ENCODE results near the gene KRT85.

KRT85 gene

DNA sequence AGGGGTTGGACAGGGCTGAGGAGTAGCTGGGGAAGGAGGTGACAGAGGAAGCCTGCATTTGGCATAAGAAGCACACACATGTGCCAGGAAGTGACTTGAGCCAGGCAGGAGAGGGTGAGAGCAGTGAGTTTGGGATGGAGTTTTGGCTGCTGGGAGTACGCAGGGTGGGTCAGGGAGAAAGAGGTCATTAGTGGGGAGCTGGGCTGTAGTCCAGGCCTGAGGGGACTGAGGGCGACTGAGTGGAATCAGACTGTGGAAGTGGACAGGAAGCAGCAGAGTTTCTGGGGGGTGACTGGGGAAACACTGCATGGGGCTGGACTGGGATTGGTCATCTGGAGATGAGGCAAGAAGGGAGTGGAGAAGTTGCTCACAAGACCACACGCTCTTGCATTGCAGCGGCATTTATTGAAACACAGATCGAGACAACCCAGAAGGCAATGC, 7.6 kb downstream of the KRT85 start:
- Histone ChIP-seq H3K4me3 (no peak overlapping the region), H3K36me3 (ENCODE audit: insufficient read depth, low read length) (no peaks in the 10 kb centered on the region), H3K27ac (no peak overlapping the region), H3K9me3 (ENCODE audit: low read depth, low read length) (no peaks in the 10 kb centered on the region), H3K9ac (ENCODE audit: insufficient read length) (no peak overlapping the region)
- no peak for DNase-seq (ENCODE audit: low read depth, low spot score)
- TF ChIP-seq EZH2 (IDR thresholded peaks at IDR 0.05): no peak
- TF ChIP-seq POLR2AphosphoS5 (IDR thresholded peaks at IDR 0.05; ENCODE audit: borderline replicate concordance, low read depth, low read length): no peak
- TF ChIP-seq FOXP2 (optimal IDR thresholded peaks at IDR 0.05; ENCODE audit: control extremely low read depth, extremely low read length, insufficient read depth): no peak

DNA sequence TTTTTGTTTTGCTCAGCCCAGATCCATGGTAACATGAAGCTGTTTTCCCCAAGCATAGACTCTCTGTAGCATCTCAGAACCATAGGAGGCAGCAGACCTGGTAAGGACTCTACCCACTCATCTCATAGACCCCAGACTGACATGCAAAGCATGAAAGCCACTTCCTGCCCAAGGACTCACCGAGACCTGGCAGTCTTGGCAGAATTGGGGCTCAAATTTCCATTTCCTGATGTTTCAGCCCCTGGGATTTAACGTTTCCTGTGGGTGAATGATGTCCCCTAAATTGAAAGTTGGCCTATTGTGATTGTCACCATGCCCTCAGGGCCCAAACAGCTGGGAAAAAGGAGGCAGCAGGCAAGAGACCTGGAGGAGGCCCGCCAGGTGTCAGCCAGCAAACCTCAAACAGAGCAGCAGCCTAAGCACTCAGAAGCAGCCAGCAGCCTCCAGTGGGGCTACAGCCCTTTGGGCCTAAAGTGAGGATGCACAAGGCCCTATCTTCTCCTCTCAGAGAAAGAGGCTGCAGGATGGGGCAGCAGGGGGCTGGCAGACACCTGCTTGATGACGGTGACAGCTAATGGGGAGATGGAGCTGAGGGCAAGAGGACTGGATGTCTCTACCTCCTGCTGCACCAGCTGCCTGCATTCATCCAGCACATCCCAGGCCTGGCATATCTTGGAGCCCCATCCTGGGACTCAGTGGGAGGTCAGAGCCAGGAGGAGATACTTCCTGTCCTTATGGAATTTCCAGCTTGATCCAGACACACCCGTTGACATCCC, 8.5 kb downstream of the KRT85 start:
- no peaks in the 10 kb centered on the region for H3K9me3 ChIP-seq (ENCODE audit: low read depth, low read length)
- H3K36me3 ChIP-seq (ENCODE audit: insufficient read depth, low read length): no peaks in the 10 kb centered on the region
- TF ChIP-seq POLR2AphosphoS5 (IDR thresholded peaks at IDR 0.05; ENCODE audit: borderline replicate concordance, low read depth, low read length) (no peak), FOXP2 (optimal IDR thresholded peaks at IDR 0.05; ENCODE audit: control extremely low read depth, extremely low read length, insufficient read depth) (no peak), EZH2 (IDR thresholded peaks at IDR 0.05) (no peak)
- no peak for DNase-seq (ENCODE audit: low read depth, low spot score)
- no peak overlapping the region for H3K27ac ChIP-seq
- H3K9ac ChIP-seq (ENCODE audit: insufficient read length): no peak overlapping the region
- H3K4me3 ChIP-seq: no peak overlapping the region

DNA sequence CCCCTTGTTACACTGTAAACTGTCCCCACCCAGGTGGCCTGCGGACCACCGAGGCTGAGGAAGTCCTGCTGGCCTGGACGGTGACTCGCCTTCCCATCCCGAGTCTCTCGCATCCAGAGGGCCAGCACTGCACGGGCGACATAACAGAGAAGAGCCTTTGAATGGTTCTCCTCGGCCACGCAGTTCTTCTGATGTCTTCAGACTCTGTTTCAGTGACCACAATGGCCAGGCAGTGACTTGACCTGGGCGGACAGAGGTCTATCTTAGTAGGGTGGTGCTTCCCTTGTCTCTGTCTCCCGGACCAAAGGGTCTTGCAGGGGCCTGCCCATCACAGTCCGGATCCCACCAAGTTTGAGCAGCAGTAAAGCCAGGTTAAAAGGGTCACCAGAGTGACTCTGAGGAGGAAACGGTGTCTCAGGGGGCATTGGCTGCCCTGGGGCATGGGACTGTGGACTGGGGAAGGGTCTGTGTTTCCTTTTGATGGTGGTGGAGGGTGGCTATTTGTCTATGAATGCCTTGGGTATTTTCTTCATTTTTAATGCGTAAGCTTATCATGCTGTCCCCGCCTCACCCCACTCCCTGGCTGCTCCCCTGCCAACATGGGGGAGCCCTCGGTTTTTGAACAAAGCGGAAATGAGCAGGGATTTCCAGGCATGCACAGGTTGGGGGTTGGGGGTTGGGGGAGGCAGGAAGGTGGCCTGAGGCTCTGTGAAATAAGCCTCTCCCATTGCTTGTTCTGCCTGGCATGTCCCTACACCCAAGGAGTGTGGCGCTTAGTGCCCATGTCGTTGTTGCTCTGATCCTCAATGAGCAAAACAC, 10.3 kb downstream of the KRT85 start:
- DNase-seq (ENCODE audit: low read depth, low spot score): no peak
- TF ChIP-seq FOXP2 (optimal IDR thresholded peaks at IDR 0.05; ENCODE audit: control extremely low read depth, extremely low read length, insufficient read depth) (no peak), POLR2AphosphoS5 (IDR thresholded peaks at IDR 0.05; ENCODE audit: borderline replicate concordance, low read depth, low read length) (no peak), EZH2 (IDR thresholded peaks at IDR 0.05) (no peak)
- H3K27ac ChIP-seq: no peak overlapping the region

DNA sequence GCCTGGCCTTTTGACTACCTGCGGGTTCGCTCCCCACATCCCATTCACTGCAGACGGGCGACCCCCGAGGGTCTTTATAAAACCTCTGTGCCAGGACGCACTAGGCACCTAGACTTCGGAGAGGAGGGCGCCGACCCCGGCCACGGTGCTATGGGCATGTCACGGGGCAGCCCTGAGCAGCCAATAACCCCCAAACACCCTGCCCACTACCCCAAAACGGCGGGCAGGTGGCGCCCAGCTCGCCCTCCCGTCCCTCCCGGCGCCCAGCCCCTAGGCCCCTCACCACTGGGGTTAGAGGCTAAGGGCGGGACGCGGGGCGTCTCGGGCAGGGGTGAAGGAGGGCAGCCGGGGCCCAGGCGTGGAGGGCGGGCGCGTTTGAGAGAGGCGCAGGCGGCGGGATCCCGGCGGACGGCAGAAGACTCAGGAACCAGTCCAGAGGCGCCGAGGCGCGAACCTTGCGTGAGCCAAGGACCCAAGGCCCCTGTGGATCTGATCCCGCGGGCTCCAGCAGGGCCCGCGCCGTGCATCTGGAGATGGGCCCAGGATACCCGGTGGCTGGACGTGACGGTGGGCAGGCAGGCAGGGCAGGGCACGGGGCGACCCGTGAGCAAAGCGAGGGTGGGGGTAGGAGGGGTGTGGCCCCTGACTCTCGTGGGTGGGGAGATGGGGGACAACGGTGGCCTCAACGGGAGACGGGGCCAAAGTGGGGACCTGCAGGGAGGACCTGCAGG, 11.1 kb downstream of the KRT85 start:
- H3K9me3 ChIP-seq (ENCODE audit: low read depth, low read length): no peaks in the 10 kb centered on the region
- no peak overlapping the region for H3K27ac ChIP-seq
- no peak overlapping the region for H3K9ac ChIP-seq (ENCODE audit: insufficient read length)
- DNase-seq (ENCODE audit: low read depth, low spot score): no peak
- H3K36me3 ChIP-seq (ENCODE audit: insufficient read depth, low read length): no peaks in the 10 kb centered on the region
- H3K4me3 ChIP-seq: no peak overlapping the region
- TF ChIP-seq FOXP2 (optimal IDR thresholded peaks at IDR 0.05; ENCODE audit: control extremely low read depth, extremely low read length, insufficient read depth) (no peak), EZH2 (IDR thresholded peaks at IDR 0.05) (no peak), POLR2AphosphoS5 (IDR thresholded peaks at IDR 0.05; ENCODE audit: borderline replicate concordance, low read depth, low read length) (no peak)

More for the DNA sequence above, 10.3 kb downstream of the KRT85 start:
- Histone ChIP-seq H3K4me3 (no peak overlapping the region), H3K36me3 (ENCODE audit: insufficient read depth, low read length) (no peaks in the 10 kb centered on the region), H3K9ac (ENCODE audit: insufficient read length) (no peak overlapping the region), H3K9me3 (ENCODE audit: low read depth, low read length) (no peaks in the 10 kb centered on the region)

GRCh38 chr12:52355176-52355575, 12.1 kb downstream of the KRT85 start:
- Histone ChIP-seq H3K36me3 (ENCODE audit: insufficient read depth, low read length) (no peaks in the 10 kb centered on the region), H3K9ac (ENCODE audit: insufficient read length) (no peak overlapping the region), H3K9me3 (ENCODE audit: low read depth, low read length) (no peaks in the 10 kb centered on the region), H3K4me3 (no peak overlapping the region), H3K27ac (no peak overlapping the region)
- no peak for DNase-seq (ENCODE audit: low read depth, low spot score)
- TF ChIP-seq EZH2 (IDR thresholded peaks at IDR 0.05) (no peak), FOXP2 (optimal IDR thresholded peaks at IDR 0.05; ENCODE audit: control extremely low read depth, extremely low read length, insufficient read depth) (no peak), POLR2AphosphoS5 (IDR thresholded peaks at IDR 0.05; ENCODE audit: borderline replicate concordance, low read depth, low read length) (no peak)

DNA sequence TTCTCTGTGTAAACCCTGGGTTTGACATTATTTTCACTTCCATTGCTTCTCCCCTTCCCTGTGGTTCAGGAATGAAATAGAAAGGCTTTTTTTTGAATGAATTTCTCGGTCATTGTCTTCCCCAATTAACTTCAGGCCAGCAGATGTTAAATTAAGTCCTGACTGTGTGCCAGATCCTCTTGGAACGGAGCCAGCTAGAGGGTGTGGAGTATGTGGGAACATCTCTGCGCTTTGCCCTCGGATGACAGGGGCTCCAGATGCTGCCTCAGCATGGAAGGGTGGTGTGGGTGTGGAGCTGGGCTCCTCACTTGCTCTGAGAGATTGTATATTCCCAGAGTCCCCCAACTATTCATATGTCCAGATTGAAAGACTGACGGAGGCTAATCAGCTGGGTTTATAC, 13.1 kb downstream of the KRT85 start:
- H3K27ac ChIP-seq: no peak overlapping the region
- no peaks in the 10 kb centered on the region for H3K36me3 ChIP-seq (ENCODE audit: insufficient read depth, low read length)
- no peaks in the 10 kb centered on the region for H3K9me3 ChIP-seq (ENCODE audit: low read depth, low read length)
- TF ChIP-seq POLR2AphosphoS5 (IDR thresholded peaks at IDR 0.05; ENCODE audit: borderline replicate concordance, low read depth, low read length) (no peak), EZH2 (IDR thresholded peaks at IDR 0.05) (no peak), FOXP2 (optimal IDR thresholded peaks at IDR 0.05; ENCODE audit: control extremely low read depth, extremely low read length, insufficient read depth) (no peak)
- no peak for DNase-seq (ENCODE audit: low read depth, low spot score)
- no peak overlapping the region for H3K9ac ChIP-seq (ENCODE audit: insufficient read length)
- H3K4me3 ChIP-seq: no peak overlapping the region

GRCh38 chr12:52353766-52354165, 13.5 kb downstream of the KRT85 start:
- H3K36me3 ChIP-seq (ENCODE audit: insufficient read depth, low read length): no peaks in the 10 kb centered on the region
- no peak overlapping the region for H3K9ac ChIP-seq (ENCODE audit: insufficient read length)
- no peak for TF ChIP-seq EZH2 (IDR thresholded peaks at IDR 0.05)
- TF ChIP-seq POLR2AphosphoS5 (IDR thresholded peaks at IDR 0.05; ENCODE audit: borderline replicate concordance, low read depth, low read length): no peak
- no peak for TF ChIP-seq FOXP2 (optimal IDR thresholded peaks at IDR 0.05; ENCODE audit: control extremely low read depth, extremely low read length, insufficient read depth)
- no peak overlapping the region for H3K27ac ChIP-seq
- no peaks in the 10 kb centered on the region for H3K9me3 ChIP-seq (ENCODE audit: low read depth, low read length)
- H3K4me3 ChIP-seq: no peak overlapping the region
- no peak for DNase-seq (ENCODE audit: low read depth, low spot score)

DNA sequence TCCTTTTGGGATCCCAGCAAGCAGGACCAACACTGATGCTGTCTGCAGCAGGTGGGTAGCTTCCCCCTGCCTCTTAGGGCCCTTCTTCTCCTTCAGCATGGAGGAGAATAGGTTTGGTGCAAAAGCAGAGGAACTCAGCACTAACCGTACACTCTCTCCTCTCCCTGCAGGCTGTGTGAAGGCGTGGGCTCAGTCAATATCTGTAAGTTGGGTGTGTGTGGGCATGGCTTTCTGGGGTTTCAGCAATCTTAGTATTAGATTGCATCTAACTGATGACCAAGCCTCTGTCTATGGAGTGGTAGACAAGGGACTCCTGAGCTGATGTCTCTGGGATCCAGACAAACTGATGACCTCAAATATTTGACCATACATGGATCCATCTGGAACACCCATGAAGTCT, 14.3 kb downstream of the KRT85 start:
- H3K9me3 ChIP-seq (ENCODE audit: low read depth, low read length): no peaks in the 10 kb centered on the region
- no peak overlapping the region for H3K27ac ChIP-seq
- DNase-seq (ENCODE audit: low read depth, low spot score): no peak
- H3K9ac ChIP-seq (ENCODE audit: insufficient read length): no peak overlapping the region
- no peaks in the 10 kb centered on the region for H3K36me3 ChIP-seq (ENCODE audit: insufficient read depth, low read length)
- TF ChIP-seq EZH2 (IDR thresholded peaks at IDR 0.05) (no peak), POLR2AphosphoS5 (IDR thresholded peaks at IDR 0.05; ENCODE audit: borderline replicate concordance, low read depth, low read length) (no peak), FOXP2 (optimal IDR thresholded peaks at IDR 0.05; ENCODE audit: control extremely low read depth, extremely low read length, insufficient read depth) (no peak)
- no peak overlapping the region for H3K4me3 ChIP-seq

Data from SK-N-MC (cell line).